Subcutaneous adipose tissue (tissue), 4 donors: Measurements from ENCODE around the gene CCN6. TPM values are rescaled to one million over a fixed set of nuclear protein-coding genes. Genes with fewer than 3 reads are reported as not detected.

ENCODE experiments used
- CTCF ChIP-seq: fragments of 450-650 bp; IDR thresholded peaks from one replicate; pipeline ENCODE4 v1.5.1; 2016; ENCODE audit warnings: low read depth, mild to moderate bottlenecking, control low read depth, antibody characterized with exemption, moderate library complexity
- total RNA-seq, 4 donors: library from RNA; depleted of rRNA; stranded (reverse); fragments of >200 nt; gene quantifications; one replicate each; pipeline ENCODE4 v1.1.0, GENCODE V29; 2016

Gene CCN6
- total RNA-seq, 4 donors from 2014 or later, result not detected

- no peak for TF ChIP-seq CTCF
These were observed 7.7 kb downstream of the CCN6 start for GRCh38 chr6:112061605-112062004.

GRCh38 chr6:112062966-112063365 lies 9.1 kb downstream of the CCN6 start:
- TF ChIP-seq CTCF, result no peak

GRCh38 chr6:112065426-112065986 lies 11.6 kb downstream of the CCN6 start:
- no peak for TF ChIP-seq CTCF

- TF ChIP-seq CTCF, result no peak
These were observed 12.7 kb downstream of the CCN6 start for GRCh38 chr6:112066606-112067005.

GRCh38 chr6:112081569-112081968 lies 27.7 kb downstream of the CCN6 start:
- TF ChIP-seq CTCF, result no peak

GRCh38 chr6:112085286-112086065 lies 31.6 kb downstream of the CCN6 start:
- no peak for TF ChIP-seq CTCF

GRCh38 chr6:112086744-112087135 lies 32.8 kb downstream of the CCN6 start:
- TF ChIP-seq CTCF, result no peak
